Activated CD4-positive, alpha-beta T cell treated with anti-CD3 and anti-CD28 coated beads, Interleukin-10, Interleukin-2, amounts not matched to agents 100 ng/mL and 50 ng/mL, durations not matched to agents 16 hours and 8 hours (primary cell): ENCODE data around the gene MAP4K3.
A peak's percentile ranks its signal among the peaks of the same experiment; 100 is the strongest.

ENCODE experiments used
- DNase-seq: peaks from one replicate; pipeline ENCODE4 v3.0.0-alpha.2; 2020

The MAP4K3 gene

DNA sequence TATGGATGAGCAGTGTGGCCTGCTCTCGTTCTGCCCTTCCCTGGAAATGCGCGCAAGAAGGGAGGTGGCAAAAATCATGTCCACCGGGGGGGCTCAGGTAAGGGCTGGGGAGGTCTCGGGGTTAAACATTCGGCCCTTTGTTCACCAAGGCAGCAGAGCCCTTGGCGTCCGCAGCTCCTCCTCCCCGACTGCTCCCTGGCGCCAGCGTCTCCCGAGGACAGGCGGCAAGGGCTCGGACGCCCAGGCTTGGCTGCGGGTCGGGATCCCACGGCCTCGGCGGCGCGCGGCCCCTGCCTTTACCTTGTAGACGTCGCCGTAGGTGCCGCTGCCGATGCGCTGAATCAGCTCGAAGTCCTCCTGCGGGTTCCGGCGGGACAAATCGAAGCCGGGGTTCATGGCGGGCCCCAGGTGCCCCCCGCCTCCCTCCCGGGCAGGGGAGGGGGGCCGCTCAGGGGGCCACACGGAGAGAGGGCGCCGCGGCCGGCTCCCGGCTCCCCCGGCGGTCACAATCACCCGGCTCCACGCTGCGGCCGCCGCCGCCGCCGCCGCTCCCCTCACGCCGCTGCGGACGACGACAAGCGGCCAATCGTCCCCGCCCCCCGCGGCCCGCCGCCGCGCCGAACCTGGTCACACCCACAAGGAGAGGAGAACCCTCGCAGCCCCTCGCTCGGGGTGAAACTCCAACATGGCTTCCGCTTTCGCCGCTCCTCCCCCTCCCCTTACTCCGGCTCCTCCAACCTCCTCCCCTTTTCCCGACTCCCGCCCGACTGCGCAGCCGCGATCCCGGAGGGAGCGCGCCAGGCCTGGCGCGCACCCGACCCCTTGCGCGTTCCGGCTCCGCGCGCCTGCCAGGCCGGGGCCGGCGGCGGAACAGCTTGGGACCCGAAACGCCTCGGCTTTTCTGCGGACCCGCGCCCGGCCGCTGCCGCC, at the start of gene MAP4K3:
MAP4K3 (minus strand) TSS at position 694 of the 930 bp plus-strand sequence; CDS start at position 396, 298 bp downstream.
- peak; percentile 93 for DNase-seq

DNA sequence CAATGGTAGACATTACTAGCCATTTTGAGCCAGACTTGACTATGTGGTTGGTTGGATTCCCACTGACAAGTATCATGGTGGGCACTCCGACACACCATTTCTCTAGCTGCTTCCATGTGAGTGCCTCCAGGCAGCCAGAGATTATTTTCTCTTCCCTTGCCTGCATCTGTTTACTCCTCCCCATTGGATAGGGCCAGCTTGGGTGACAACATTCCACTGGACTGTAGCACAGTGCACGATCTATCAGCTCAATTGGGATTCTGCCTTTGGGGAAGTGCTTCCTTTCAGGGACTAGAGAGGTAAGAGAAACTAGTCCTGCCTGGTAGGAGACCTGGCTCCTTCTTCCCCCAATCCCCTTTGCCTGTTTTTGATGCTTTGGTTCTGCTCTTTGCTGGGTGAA, 49.0 kb upstream of the MAP4K3 start:
- DNase-seq, result no peak

DNA sequence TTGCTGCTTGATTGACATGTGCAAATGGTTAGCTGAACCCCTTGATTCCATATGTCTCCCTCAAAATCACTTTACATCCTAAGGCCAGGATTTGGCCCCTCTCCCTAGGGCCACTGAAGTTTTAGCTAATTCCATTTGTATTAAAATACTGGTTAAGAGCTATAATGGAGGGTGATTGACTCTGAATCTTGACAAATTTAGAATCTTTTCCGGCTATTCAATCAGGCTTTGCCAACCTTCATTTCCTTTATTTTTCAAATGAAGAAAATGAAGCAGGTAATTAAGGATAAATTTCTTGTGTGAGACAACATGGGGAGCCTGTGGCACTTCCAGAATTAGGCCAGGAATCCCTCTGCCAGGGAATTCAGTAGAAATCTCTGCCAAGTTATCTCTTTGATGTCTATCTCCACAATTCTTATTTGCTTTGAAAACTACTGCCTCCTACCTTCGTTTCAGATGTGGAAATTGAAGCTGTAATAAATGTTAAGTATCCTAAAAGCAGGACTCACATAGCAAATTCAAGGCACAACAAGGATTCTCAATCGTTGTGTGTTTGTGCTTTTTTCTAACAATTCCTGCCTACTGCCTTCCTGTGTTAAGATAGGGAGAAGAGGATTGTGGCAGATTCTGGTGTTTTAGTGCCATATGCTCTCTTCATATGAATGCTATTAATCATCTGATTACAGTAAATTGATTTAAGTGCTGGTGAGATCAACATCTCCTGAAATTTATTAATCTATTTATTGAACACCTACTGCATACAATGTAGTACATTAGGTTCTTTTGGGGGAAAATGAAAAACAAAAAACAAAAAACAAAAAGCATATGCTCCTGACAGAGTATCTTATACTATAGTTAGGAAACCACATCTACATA, 47.8 kb upstream of the MAP4K3 start:
- DNase-seq, result no peak

GRCh38 chr2:39484206-39484605, 47.1 kb upstream of the MAP4K3 start:
- no peak for DNase-seq

- no peak for DNase-seq
These were observed 46.4 kb upstream of the MAP4K3 start for GRCh38 chr2:39483534-39483933.

- no peak for DNase-seq
These were observed 44.5 kb upstream of the MAP4K3 start for GRCh38 chr2:39481611-39482010.

DNA sequence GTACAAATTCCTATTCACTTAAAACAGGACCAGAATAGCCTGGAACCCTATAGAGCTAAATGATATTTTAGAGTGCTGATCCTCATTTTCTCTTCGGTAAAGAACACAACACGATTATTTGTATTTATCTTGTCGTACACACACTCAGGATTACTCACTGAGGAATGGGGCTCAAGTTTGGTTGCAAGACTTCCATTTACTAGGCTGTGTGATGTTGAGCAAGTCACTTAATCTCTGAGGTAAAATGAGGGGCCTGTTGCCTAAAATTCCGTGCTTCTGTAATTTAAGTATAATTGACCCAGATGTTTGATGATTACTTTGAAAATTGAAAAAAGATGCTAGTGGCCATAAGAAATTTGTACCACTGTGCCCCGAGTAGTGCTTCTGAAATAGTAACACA, 42.6 kb upstream of the MAP4K3 start:
- no peak for DNase-seq

- DNase-seq, result no peak
These were observed 42.1 kb upstream of the MAP4K3 start for GRCh38 chr2:39479053-39479670.

DNA sequence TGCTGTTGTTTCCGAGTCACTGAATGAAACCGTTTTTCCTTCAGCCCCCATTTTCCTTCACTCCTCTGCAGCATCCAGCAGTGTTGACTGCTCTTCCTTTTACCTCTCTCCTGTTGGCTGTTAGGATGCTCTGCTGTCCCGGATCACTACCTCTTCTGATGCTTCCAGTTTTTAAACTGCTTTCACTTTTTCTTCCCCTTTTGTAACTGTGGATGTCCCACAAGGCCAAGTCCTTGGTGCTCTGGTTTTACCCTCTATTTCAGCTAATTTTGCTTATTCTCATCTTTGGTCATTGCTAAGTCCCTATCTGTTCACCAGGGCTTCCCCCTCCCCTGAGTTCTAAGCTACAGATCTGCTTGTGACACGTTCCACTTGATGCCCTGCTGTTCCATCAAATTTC, 39.4 kb upstream of the MAP4K3 start:
- no peak for DNase-seq

- DNase-seq, result no peak
These were observed 37.9 kb upstream of the MAP4K3 start for GRCh38 chr2:39475006-39475405.

DNA sequence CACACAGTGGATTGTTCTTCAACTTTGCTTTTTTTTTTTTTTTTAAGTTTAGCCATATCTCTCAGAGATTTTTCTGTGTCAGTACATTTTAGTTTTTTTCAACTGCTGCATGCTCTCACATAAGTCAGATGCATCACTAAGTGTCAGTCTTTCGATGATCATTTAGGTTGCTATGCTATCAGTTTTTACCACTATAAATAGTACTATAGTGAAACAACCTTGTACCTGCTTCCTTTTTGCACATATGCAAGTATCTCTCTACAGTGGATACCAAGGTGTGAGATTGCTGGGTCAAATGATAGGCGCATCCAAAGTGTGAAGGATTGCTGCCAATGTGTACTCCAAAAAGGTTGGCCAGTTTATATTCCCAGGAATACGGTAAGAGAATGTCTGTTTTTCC, 33.5 kb upstream of the MAP4K3 start:
- no peak for DNase-seq

DNA sequence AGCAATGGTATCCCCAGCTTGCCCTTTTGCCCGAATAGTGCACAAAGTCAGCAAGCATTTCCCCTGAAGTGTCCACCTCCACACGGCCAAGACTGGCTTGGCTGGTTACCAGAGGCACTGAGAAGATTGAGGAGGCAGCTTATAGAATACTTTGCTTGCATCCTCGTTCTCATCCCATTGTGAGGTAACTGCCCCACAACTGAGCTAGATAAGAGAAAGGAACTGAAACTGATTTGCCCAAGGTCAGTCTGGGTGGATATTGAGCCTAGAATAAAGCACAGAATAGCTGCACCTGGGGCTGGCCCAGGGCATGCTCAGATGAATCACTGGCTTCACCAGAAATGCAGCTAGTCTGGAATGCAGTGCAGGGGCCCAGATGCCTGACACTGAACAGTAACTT, 32.7 kb upstream of the MAP4K3 start:
- no peak for DNase-seq

DNA sequence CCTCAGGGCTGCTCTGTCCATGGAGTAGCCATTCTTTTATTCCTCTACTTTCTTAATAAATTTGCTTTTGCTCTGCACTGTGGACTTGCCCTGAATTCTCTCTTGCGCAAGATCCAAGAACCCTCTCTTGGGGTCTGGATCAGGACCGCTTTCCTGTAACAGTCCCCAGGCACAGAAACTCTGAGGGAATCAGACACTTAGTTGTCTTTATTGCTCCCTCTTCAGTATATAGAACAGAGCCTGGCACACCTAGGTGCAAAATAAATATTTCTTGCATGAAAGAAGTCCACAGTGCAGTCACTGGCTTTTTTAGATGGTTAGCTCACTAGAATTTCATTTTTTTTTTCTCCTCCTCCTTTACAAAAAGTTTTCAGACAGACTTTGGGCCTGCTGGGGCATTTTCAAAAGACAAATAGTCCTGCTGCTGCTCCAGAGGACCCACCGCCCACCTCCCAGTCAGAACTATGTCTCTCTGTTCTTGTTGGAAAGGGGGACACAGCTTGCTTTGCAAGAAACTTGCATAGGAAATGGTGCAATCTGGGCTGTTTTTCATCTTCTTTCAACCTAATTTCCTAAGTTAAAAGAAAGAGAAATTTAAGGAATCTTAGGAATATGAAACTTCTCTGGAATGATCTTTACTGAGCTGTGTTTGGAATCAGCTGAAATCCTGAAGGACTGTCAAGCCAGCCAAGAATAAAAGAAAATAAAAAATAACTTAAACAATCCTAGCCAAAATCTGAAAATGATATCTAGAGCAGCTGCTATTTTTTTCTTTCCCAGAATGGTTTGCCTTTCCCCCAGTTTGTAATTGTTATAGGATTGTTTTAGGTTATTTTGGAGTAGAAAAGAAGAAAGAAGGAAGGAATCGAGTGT, 31.7 kb upstream of the MAP4K3 start:
- DNase-seq, result no peak

- no peak for DNase-seq
These were observed 29.2 kb upstream of the MAP4K3 start for GRCh38 chr2:39466311-39466710.

DNA sequence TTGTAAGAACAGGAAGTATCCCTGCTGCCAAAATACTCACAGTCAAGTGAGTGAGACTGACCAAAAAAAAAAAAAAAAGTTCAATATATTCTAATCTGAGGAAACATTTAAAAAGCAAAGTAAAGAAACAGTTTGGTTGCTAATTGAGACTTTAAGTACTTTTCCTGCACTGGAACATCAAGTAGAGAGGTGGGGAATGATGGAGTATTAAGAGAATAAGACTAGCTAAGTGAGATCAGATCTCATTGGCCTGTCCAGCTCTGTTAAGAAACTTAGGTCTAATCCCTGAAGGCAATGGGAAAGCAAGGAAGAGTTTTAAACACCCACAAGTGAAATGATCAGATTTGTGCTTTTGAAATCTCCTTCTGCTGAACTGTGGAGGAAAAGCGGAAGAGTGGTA, 27.8 kb upstream of the MAP4K3 start:
- DNase-seq, result no peak

DNA sequence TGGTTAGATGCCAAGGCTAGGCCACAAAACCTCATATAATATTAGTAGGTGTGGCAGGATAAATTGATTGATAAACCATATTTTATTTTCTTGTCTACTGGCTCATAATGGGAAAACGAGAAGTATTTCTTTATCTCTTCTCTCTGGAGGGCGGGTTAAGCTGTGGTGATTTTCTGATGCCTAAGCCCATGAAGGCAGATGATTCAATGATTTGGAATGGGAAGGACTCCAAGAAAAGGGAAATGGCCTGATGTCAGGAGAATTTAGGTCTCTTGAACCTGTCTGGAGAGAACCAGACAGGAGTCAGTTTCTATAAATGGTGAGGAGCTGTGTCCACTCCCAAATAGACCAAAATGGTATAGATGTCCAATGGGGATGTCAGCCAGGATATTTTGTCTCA, 18.7 kb upstream of the MAP4K3 start:
- DNase-seq, result no peak

GRCh38 chr2:39452396-39452795, 15.3 kb upstream of the MAP4K3 start:
- no peak for DNase-seq

DNA sequence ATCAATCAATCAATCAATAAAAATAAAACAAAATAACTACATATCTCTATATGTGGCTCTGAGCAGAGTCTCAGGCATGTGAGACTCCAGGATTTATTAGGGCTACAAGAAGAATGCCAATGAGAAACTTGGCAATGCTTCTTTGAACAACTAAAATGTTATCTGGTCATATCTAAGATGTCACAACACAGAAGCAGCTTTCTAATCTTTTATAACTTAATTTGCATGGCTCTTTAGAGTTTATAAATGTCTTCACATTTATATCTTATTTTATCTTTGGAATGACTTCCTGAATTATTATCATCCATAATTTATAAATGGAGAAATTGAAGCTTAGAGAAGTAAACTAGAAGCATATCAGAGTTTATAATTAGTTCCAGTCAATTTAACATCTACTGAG, 14.9 kb upstream of the MAP4K3 start:
- DNase-seq, result no peak

DNA sequence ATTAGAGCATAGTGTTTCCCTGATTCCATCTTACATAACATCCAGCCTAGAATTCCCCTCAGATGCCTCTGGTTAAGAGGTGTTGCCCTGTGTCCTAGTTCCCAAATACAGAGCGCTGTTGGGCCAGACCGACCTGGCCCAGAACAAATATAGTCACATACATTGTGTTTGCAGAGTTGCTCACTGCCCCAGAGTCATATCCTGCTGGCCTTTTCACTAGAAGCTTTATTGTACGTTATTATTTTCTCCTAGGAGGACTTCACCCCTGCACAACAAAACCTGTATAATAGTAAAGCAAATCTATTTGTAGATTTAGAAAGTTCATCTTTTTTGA, 11.1 kb upstream of the MAP4K3 start:
- DNase-seq, result no peak

- DNase-seq, result no peak
These were observed 10.4 kb upstream of the MAP4K3 start for GRCh38 chr2:39447266-39448168.

GRCh38 chr2:39445934-39446333, 8.8 kb upstream of the MAP4K3 start:
- DNase-seq, result no peak
